ENCODE results near the gene SLU7. TPM values are rescaled to one million over a fixed set of nuclear protein-coding genes. Genes with fewer than 3 reads are reported as not detected.

Gene SLU7
- total and polyA plus RNA-seq, 2 donors (not counting 3 experiments of a cell fraction or from before 2014, with no cell fraction given) = 10.2 to 48.2 TPM

DNA sequence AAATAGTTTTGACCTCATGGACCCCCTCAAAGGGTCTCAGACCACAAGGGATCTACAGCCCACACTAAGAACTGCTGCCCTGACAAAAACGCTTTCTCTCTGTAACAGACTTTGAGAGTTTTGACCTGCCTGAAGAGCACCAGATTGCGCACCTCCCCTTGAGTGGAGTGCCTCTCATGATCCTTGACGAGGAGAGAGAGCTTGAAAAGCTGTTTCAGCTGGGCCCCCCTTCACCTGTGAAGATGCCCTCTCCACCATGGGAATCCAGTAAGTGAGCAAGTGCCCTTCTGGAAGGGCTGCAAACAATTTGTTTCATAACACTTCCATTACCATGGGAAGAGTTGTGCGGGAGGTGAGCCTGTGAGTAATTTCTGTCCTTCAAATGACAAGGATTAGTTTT lies 8.7 kb upstream of the SLU7 start:
- FAIRE-seq = no peak

More for the DNA sequence above, 8.7 kb upstream of the SLU7 start:
- no peak overlapping the region for H3K27ac ChIP-seq (ENCODE audit: insufficient read depth, low read depth, low read length)
- H3K9ac ChIP-seq (replicated peaks; ENCODE audit: extremely low read depth, insufficient read depth, low read length) = no peak overlapping the region
- CTCF ChIA-PET = interaction anchor here (4.7 kb wide), 1 partner anchor 11 kb away, joined by 24 read pairs; no protein-coding TSS in a partner anchor
- H3K9me1 ChIP-seq (replicated peaks; ENCODE audit: control insufficient read depth, extremely low read depth, insufficient read depth, low read length) = no peaks in the 10 kb centered on the region
- POLR2A ChIA-PET = no interaction called here
- no peak overlapping the region for H3K4me2 ChIP-seq (ENCODE audit: insufficient read depth, low read length)
- DNase-seq (ENCODE audit: low read depth, low spot score) = no peak
- dilution Hi-C loops (cut with MboI; ENCODE audit: extremely low pct_ligation_motif_present, low sequenced_read_pairs) (no loop called here), intact Hi-C loops (cut with micrococcal nuclease) (no loop called here)
- no peak overlapping the region for H3K4me3 ChIP-seq (replicated peaks in 1 of 3; ENCODE audit: insufficient read depth in 1 of 3, low read depth in 1 of 3, low read length in 3 of 3)
- no peaks in the 10 kb centered on the region for H3K27me3 ChIP-seq (ENCODE audit: control insufficient read depth in 2 of 2, insufficient read depth in 2 of 2, low read length in 2 of 2)
- no peak overlapping the region for H2AFZ ChIP-seq (ENCODE audit: low read depth, low read length)
- H3K4me1 ChIP-seq (ENCODE audit: control insufficient read depth, extremely low read depth, insufficient read depth, low read length) = peaks cover 32% of the 10 kb centered on the region
- no TSS peak for BruUV-seq (replicated peaks)
- TF ChIP-seq MYC (IDR thresholded peaks at IDR 0.05; ENCODE audit: low read depth, low read length) (no peak), CTCF (IDR thresholded peaks at IDR 0.05; ENCODE audit: extremely low read depth in 1 of 2, insufficient read depth in 1 of 2, low read depth in 1 of 2, low read length in 2 of 2) (no peak), EZH2 (IDR thresholded peaks at IDR 0.05; ENCODE audit: borderline replicate concordance, low read depth, low read length, severe bottlenecking) (no peak), POLR2AphosphoS5 (IDR thresholded peaks at IDR 0.05; ENCODE audit: insufficient read depth, low read depth, low read length) (no peak), JUN (IDR thresholded peaks at IDR 0.05; ENCODE audit: borderline replicate concordance, insufficient read depth, insufficient read length, low read depth) (no peak), FOS (IDR thresholded peaks at IDR 0.05; ENCODE audit: borderline replicate concordance, insufficient read depth, low read length) (no peak), POLR2A (IDR thresholded peaks at IDR 0.05; ENCODE audit: low read depth, low read length) (no peak), GATA2 (IDR thresholded peaks at IDR 0.05; ENCODE audit: insufficient read depth, insufficient read length, low read depth, low read length) (no peak)
- TF ChIP-seq, protein P1, sequence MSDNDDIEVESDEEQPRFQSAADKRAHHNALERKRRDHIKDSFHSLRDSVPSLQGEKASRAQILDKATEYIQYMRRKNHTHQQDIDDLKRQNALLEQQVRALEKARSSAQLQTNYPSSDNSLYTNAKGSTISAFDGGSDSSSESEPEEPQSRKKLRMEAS (IDR thresholded peaks at IDR 0.05; ENCODE audit: insufficient read depth, insufficient read length) = no peak
- H3K79me2 ChIP-seq (ENCODE audit: control insufficient read depth, insufficient read depth, low read length) = peaks cover 32% of the 10 kb centered on the region
- H3K36me3 ChIP-seq (ENCODE audit: control insufficient read depth in 2 of 2, extremely low read depth in 1 of 2, insufficient read depth in 2 of 2, low read length in 2 of 2) = peaks cover 0 to 22% of the 10 kb centered on the region in 2 experiments
- H3K9me3 ChIP-seq (replicated peaks; ENCODE audit: control insufficient read depth, insufficient read depth, low read length) = no peaks in the 10 kb centered on the region
- no peaks in the 10 kb centered on the region for H4K20me1 ChIP-seq (replicated peaks; ENCODE audit: control insufficient read depth, extremely low read depth, insufficient read depth, low read length)
